HL-60 (cell line): ENCODE results near the gene TBC1D8B.

Source experiments
- DNase-seq, 2 experiments: peaks; one replicate each; pipeline ENCODE4 v3.0.0-alpha.2; 2010 to 2020; ENCODE audit warnings: low read depth in 1 of 2, low spot score in 1 of 2
- H3K27ac ChIP-seq: fragments of 250-450 bp; sonication (Bioruptor Pico); replicated peaks from 2 replicates; pipeline ENCODE4 v1.5.1; 2020; ENCODE audit warnings: mild to moderate bottlenecking, moderate library complexity
- H3K27me3 ChIP-seq: fragments of 250-450 bp; sonication (Bioruptor Pico); 2 replicates; pipeline ENCODE4 v1.5.1; 2021; ENCODE audit warnings: mild to moderate bottlenecking, moderate library complexity; ENCODE audit not compliant: insufficient read depth, poor library complexity, severe bottlenecking
- H3K4me3 ChIP-seq: replicated peaks from 2 replicates; pipeline ENCODE4 v1.5.1; 2011; ENCODE audit warnings: mild to moderate bottlenecking, control low read depth, low read length; ENCODE audit not compliant: insufficient read depth
- GABPA ChIP-seq: IDR thresholded peaks from 2 replicates; pipeline ENCODE4 v1.6.1; 2012; ENCODE audit warnings: low read depth
- POLR2AphosphoS5 ChIP-seq: IDR thresholded peaks from 2 replicates; pipeline ENCODE4 v1.6.1; 2012; ENCODE audit warnings: low read depth
- SPI1 ChIP-seq: IDR thresholded peaks from 2 replicates; pipeline ENCODE4 v1.6.1; 2012; ENCODE audit warnings: low read depth, mild to moderate bottlenecking, borderline replicate concordance
- TF ChIP-seq, protein P1 (sequence below): IDR thresholded peaks from 2 replicates; pipeline ENCODE4 v1.6.1; 2012; ENCODE audit warnings: low read depth; ENCODE audit not compliant: insufficient replicate concordance
- TF ChIP-seq, protein P2 (sequence below): IDR thresholded peaks from one replicate; pipeline ENCODE4 v1.5.1; 2011; ENCODE audit warnings: low read length, control low read depth, inconsistent platforms; ENCODE audit not compliant: insufficient read depth

TBC1D8B gene

DNA sequence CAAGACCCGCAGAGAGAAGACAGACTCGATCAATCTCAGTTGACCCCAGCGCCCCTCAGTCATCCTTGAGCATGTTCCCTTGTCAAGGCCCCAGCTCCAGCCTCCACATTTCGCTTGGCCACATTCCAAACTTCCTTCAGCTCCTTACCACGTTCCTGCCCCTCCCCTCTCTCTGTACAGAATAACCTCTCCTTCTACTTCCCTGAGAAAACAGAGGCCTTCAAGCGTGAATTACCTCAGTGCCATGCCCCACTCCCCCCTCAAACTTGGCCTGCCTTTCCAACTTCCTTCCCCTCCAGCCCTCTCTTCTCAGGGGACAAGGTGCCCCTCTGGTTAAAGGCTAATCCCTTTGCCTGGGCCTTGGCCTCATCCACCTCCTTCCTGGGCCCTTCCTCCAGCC, 103.9 kb downstream of the TBC1D8B start:
- TF ChIP-seq GABPA (no peak), POLR2AphosphoS5 (no peak), SPI1 (no peak)
- TF ChIP-seq, protein P1, sequence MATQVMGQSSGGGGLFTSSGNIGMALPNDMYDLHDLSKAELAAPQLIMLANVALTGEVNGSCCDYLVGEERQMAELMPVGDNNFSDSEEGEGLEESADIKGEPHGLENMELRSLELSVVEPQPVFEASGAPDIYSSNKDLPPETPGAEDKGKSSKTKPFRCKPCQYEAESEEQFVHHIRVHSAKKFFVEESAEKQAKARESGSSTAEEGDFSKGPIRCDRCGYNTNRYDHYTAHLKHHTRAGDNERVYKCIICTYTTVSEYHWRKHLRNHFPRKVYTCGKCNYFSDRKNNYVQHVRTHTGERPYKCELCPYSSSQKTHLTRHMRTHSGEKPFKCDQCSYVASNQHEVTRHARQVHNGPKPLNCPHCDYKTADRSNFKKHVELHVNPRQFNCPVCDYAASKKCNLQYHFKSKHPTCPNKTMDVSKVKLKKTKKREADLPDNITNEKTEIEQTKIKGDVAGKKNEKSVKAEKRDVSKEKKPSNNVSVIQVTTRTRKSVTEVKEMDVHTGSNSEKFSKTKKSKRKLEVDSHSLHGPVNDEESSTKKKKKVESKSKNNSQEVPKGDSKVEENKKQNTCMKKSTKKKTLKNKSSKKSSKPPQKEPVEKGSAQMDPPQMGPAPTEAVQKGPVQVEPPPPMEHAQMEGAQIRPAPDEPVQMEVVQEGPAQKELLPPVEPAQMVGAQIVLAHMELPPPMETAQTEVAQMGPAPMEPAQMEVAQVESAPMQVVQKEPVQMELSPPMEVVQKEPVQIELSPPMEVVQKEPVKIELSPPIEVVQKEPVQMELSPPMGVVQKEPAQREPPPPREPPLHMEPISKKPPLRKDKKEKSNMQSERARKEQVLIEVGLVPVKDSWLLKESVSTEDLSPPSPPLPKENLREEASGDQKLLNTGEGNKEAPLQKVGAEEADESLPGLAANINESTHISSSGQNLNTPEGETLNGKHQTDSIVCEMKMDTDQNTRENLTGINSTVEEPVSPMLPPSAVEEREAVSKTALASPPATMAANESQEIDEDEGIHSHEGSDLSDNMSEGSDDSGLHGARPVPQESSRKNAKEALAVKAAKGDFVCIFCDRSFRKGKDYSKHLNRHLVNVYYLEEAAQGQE, result no peak
- TF ChIP-seq, protein P2, sequence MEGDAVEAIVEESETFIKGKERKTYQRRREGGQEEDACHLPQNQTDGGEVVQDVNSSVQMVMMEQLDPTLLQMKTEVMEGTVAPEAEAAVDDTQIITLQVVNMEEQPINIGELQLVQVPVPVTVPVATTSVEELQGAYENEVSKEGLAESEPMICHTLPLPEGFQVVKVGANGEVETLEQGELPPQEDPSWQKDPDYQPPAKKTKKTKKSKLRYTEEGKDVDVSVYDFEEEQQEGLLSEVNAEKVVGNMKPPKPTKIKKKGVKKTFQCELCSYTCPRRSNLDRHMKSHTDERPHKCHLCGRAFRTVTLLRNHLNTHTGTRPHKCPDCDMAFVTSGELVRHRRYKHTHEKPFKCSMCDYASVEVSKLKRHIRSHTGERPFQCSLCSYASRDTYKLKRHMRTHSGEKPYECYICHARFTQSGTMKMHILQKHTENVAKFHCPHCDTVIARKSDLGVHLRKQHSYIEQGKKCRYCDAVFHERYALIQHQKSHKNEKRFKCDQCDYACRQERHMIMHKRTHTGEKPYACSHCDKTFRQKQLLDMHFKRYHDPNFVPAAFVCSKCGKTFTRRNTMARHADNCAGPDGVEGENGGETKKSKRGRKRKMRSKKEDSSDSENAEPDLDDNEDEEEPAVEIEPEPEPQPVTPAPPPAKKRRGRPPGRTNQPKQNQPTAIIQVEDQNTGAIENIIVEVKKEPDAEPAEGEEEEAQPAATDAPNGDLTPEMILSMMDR, result no peak
- DNase-seq, result no peak
- H3K27me3 ChIP-seq, result no peaks in the 10 kb centered on the region
- H3K4me3 ChIP-seq, result no peak overlapping the region
- H3K27ac ChIP-seq, result no peak overlapping the region

DNA sequence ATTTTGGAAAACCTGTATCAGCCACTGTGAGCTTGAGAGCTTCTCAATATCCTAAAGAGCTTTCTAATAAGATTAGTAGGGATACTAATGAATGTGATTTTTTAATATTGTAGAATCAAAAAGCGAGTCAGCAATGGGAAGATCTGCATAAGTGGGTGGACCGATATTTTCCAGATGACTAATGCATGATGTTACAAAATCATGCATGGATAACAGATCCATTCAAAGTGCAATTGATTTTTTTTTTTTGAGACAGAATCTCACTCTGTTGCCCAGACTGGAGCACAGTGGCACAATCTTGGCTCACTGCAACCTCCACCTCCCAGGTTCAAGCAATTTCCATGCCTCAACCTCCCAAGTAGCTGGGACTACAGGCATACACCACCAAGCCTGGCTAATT, 110.4 kb downstream of the TBC1D8B start:
- no peak overlapping the region for H3K4me3 ChIP-seq
- TF ChIP-seq SPI1, result no peak
- TF ChIP-seq, protein P2, result no peak
- TF ChIP-seq POLR2AphosphoS5, result no peak
- TF ChIP-seq, protein P1, result no peak
- no peak for TF ChIP-seq GABPA
- DNase-seq, result no peak
- no peaks in the 10 kb centered on the region for H3K27me3 ChIP-seq
- no peak overlapping the region for H3K27ac ChIP-seq

DNA sequence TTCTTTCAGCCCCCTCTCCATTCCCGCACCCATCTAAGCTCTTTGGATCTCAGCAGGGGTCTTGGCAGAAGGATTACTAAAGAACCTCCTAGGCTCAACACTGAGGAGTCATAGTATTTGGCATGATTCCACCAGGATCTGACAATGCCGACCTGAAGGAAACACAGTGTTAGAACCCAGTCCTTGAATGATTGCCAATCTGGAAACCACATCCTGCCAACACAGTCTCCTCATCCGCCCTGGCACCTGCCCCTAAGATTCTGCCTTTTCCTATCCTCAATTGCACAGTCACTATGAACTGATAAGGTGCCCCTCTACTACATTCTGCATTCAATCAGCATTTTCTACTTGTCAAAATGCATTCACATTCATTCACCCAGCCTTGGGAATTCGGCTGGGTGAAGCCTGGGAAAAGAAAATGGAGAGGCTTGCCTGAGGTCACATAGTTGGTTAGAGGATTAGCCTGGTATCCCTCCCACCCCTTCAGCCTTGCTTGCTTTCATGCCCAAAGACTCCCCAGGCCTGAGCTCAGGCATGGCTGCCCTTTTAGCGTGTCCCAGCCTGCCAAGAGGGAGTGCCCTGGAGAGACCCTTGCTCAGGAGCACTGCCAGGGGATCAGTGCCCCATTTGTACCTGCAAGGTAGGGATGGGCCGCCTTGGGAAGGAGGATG, 115.5 kb downstream of the TBC1D8B start:
- DNase-seq, result no peak

More for the DNA sequence above, 115.5 kb downstream of the TBC1D8B start:
- Histone ChIP-seq H3K4me3 (no peak overlapping the region), H3K27me3 (no peaks in the 10 kb centered on the region), H3K27ac (no peak overlapping the region)
- TF ChIP-seq, protein P2, result no peak
- TF ChIP-seq POLR2AphosphoS5 (no peak), GABPA (no peak), SPI1 (no peak)
- TF ChIP-seq, protein P1, result no peak
